H1 (cell line): ENCODE data around the gene KCTD19. TPM values are rescaled to one million over a fixed set of nuclear protein-coding genes. Genes with fewer than 3 reads are reported as not detected.

Experiments
- CTCF ChIA-PET: fragments of 300-600 bp; sonication (Branson Sonifier 250); formaldehyde crosslinking; loops from one replicate; lab custom pipeline; 2021; ENCODE audit not compliant: partially characterized antibody; lab: Charles Lee
- POLR2A ChIA-PET: fragments of 300-600 bp; sonication (Branson Sonifier 250); formaldehyde crosslinking; loops from one replicate; lab custom pipeline; 2021; ENCODE audit warnings: inconsistent platforms; ENCODE audit not compliant: partially characterized antibody; lab: Charles Lee
- DNase-seq, 2 experiments: peaks; one replicate each; pipeline versions ENCODE4 v3.0.0 to v3.0.0-alpha.2; 2010 to 2022; ENCODE audit warnings: low spot score in 2 of 2, low read depth in 1 of 2, mixed read lengths in 1 of 2
- FAIRE-seq: peaks from 2 replicates; lab custom pipeline; 2011; peaks lifted over from hg19 to GRCh38; lab: Jason Lieb, UNC
- H2AFZ ChIP-seq: 2 replicates; pipeline ENCODE4 v1.8.1; 2012; ENCODE audit warnings: low read length, inconsistent platforms
- H2AK5ac ChIP-seq: 2 replicates; pipeline ENCODE4 v1.6.1; 2013; ENCODE audit warnings: low read depth, low read length
- H2BK120ac ChIP-seq: replicated peaks from 2 replicates; pipeline ENCODE3; 2013; ENCODE audit warnings: low read depth, low read length, inconsistent platforms
- H2BK12ac ChIP-seq: 2 replicates; pipeline ENCODE4 v1.6.1; 2013; ENCODE audit warnings: low read depth, low read length
- H2BK15ac ChIP-seq: 2 replicates; pipeline ENCODE4 v1.6.1; 2013; ENCODE audit warnings: low read length
- H2BK20ac ChIP-seq: 2 replicates; pipeline ENCODE4 v1.6.1; 2013; ENCODE audit warnings: low read length
- H2BK5ac ChIP-seq: 2 replicates; pipeline ENCODE4 v1.6.1; 2013; ENCODE audit warnings: low read depth, low read length
- H3K14ac ChIP-seq: 2 replicates; pipeline ENCODE4 v1.6.1; 2013; ENCODE audit warnings: inconsistent platforms; ENCODE audit not compliant: insufficient read length
- H3K18ac ChIP-seq: 2 replicates; pipeline ENCODE4 v1.6.1; 2013; ENCODE audit warnings: low read length; ENCODE audit errors: extremely low read depth
- H3K23ac ChIP-seq: 2 replicates; pipeline ENCODE4 v1.6.1; 2013; ENCODE audit warnings: inconsistent platforms; ENCODE audit not compliant: insufficient read length
- H3K23me2 ChIP-seq: 2 replicates; pipeline ENCODE4 v1.6.1; 2013; ENCODE audit warnings: low read depth, low read length
- H3K27ac ChIP-seq: 2 replicates; pipeline ENCODE4 v1.6.1; 2011; ENCODE audit warnings: low read depth, low read length, inconsistent platforms
- H3K27me3 ChIP-seq, 4 experiments: replicated peaks in 1 of 4; 1 replicate in 1 of 4; 2 replicates in 3 of 4; pipeline versions ENCODE4 v1.6.1 to v1.8.1; 2011 to 2013; ENCODE audit warnings: low read length in 3 of 4, mild to moderate bottlenecking in 3 of 4, inconsistent platforms in 2 of 4, mixed read lengths in 2 of 4, moderate library complexity in 1 of 4; ENCODE audit not compliant: control insufficient read depth in 3 of 4, insufficient read depth in 3 of 4; ENCODE audit errors: extremely low read depth in 1 of 4
- H3K36me3 ChIP-seq, 4 experiments: 2 replicates each; pipeline versions ENCODE4 v1.6.1 to v1.8.1; 2011 to 2013; ENCODE audit warnings: mild to moderate bottlenecking in 4 of 4, low read length in 3 of 4, moderate library complexity in 2 of 4, control low read depth in 1 of 4, inconsistent platforms in 1 of 4; ENCODE audit not compliant: insufficient read depth in 4 of 4, control insufficient read depth in 2 of 4
- H3K4ac ChIP-seq: replicated peaks from 2 replicates; pipeline ENCODE3; 2013; ENCODE audit warnings: low read length, low read depth, mixed read lengths, inconsistent platforms; ENCODE audit not compliant: insufficient read length
- H3K4me1 ChIP-seq, 4 experiments: replicated peaks in 1 of 4; 1 replicate in 1 of 4; 2 replicates in 3 of 4; pipeline versions ENCODE4 v1.6.1 to v1.8.1; 2011 to 2013; ENCODE audit warnings: low read length in 3 of 4, inconsistent platforms in 2 of 4, mixed read lengths in 1 of 4; ENCODE audit not compliant: insufficient read depth in 4 of 4, control insufficient read depth in 3 of 4
- H3K4me2 ChIP-seq, 2 experiments: 2 replicates each; pipeline versions ENCODE4 v1.6.1 to v1.8.1; 2011 to 2013; ENCODE audit warnings: low read depth in 2 of 2, low read length in 2 of 2, control low read depth in 1 of 2, inconsistent platforms in 1 of 2, mild to moderate bottlenecking in 1 of 2; ENCODE audit not compliant: insufficient read depth in 1 of 2
- H3K4me3 ChIP-seq, 4 experiments: fragments of 200-600, 300-600 bp in 1 of 4; sonication (generic), shearing (Covaris generic), sonication (Bioruptor Twin) in 1 of 4; 2 replicates each; pipeline versions ENCODE4 v1.5.1 to v1.8.1; 2011 to 2016; ENCODE audit warnings: low read length in 4 of 4, low read depth in 3 of 4, control low read depth in 2 of 4, inconsistent platforms in 2 of 4, mild to moderate bottlenecking in 2 of 4, mixed read lengths in 1 of 4, moderate library complexity in 1 of 4; ENCODE audit not compliant: insufficient read depth in 2 of 4; ENCODE audit errors: extremely low read depth in 1 of 4
- H3K56ac ChIP-seq: replicated peaks from 2 replicates; pipeline ENCODE3; 2013; ENCODE audit warnings: low read depth, mild to moderate bottlenecking, mixed read lengths, low read length, inconsistent platforms; ENCODE audit not compliant: insufficient read length
- H3K79me1 ChIP-seq: 2 replicates; pipeline ENCODE4 v1.6.1; 2013; ENCODE audit warnings: low read depth, low read length, control low read depth
- H3K79me2 ChIP-seq, 2 experiments: 2 replicates each; pipeline versions ENCODE4 v1.6.1 to v1.8.1; 2012 to 2013; ENCODE audit warnings: low read length in 2 of 2, mild to moderate bottlenecking in 2 of 2, inconsistent platforms in 1 of 2; ENCODE audit not compliant: insufficient read depth in 2 of 2, control insufficient read depth in 1 of 2
- H3K9ac ChIP-seq, 4 experiments: replicated peaks in 1 of 4; 1 replicate in 1 of 4; 2 replicates in 3 of 4; pipeline versions ENCODE4 v1.6.1 to v1.8.1; 2011 to 2013; ENCODE audit warnings: low read depth in 3 of 4, low read length in 3 of 4, control low read depth in 2 of 4, mild to moderate bottlenecking in 2 of 4, moderate library complexity in 2 of 4, inconsistent platforms in 1 of 4; ENCODE audit errors: extremely low read depth in 1 of 4
- H3K9me3 ChIP-seq, 2 experiments: 2 replicates each; pipeline versions ENCODE4 v1.6.1 to v1.8.1; 2012 to 2013; ENCODE audit warnings: mild to moderate bottlenecking in 2 of 2, moderate library complexity in 2 of 2, control low read depth in 1 of 2, inconsistent platforms in 1 of 2, low read depth in 1 of 2, low read length in 1 of 2, mixed read lengths in 1 of 2; ENCODE audit not compliant: insufficient read depth in 2 of 2
- H4K20me1 ChIP-seq, 2 experiments: replicated peaks in 1 of 2; 2 replicates each; pipeline versions ENCODE3 to v1.8.1; 2011 to 2013; ENCODE audit warnings: inconsistent platforms in 2 of 2, low read length in 2 of 2, mild to moderate bottlenecking in 1 of 2; ENCODE audit not compliant: insufficient read depth in 2 of 2, control insufficient read depth in 1 of 2
- H4K5ac ChIP-seq: 2 replicates; pipeline ENCODE4 v1.6.1; 2013; ENCODE audit warnings: low read length, low read depth, mixed read lengths, inconsistent platforms; ENCODE audit not compliant: insufficient read length
- H4K8ac ChIP-seq: 2 replicates; pipeline ENCODE4 v1.8.0; 2013; ENCODE audit warnings: mild to moderate bottlenecking, moderate library complexity, low read length, inconsistent platforms; ENCODE audit not compliant: insufficient read depth; ENCODE audit errors: extremely low read depth
- H4K91ac ChIP-seq: replicated peaks from 2 replicates; pipeline ENCODE3; 2013; ENCODE audit warnings: low read length, mixed read lengths, inconsistent platforms; ENCODE audit not compliant: insufficient read length
- JUN ChIP-seq: IDR thresholded peaks from 2 replicates; pipeline ENCODE4 v1.6.1; 2011; ENCODE audit warnings: low read depth, mild to moderate bottlenecking, improper control_type of control experiment, low read length
- WGBS, 2 experiments: shearing (Covaris generic) in 1 of 2; methylation state at CpG; one replicate each; pipeline versions ENCODE4 v1.1.6 to v1.1.7; 2013 to 2015; ENCODE audit warnings: low lambda C conversion rate in 2 of 2, mixed read lengths in 2 of 2, inconsistent platforms in 1 of 2, low coverage in 1 of 2, missing lambda C conversion rate in 1 of 2; ENCODE audit not compliant: insufficient replicate concordance in 2 of 2, insufficient coverage in 1 of 2, insufficient read length in 1 of 2; ENCODE audit errors: extremely low coverage in 1 of 2, missing lambda C conversion rate in 1 of 2; 5-methylcytosine and 5-hydroxymethylcytosine counted together
- polyA plus RNA-seq, 7 experiments: library from polyadenylated mRNA; depleted of rRNA in 3 of 7; stranded (reverse) in 5 of 7; unstranded in 2 of 7; fragments of >200 nt in 5 of 7; fragments of 200-250 nt in 2 of 7; gene quantifications; 1 replicate in 5 of 7; 2 replicates in 1 of 7; 4 replicates in 1 of 7; pipeline versions ENCODE4 v1.2.1 to v1.2.3, GENCODE V29; 2011 to 2013; ENCODE audit warnings: missing spikeins in 2 of 7, mixed read lengths in 2 of 7
- total RNA-seq: library from RNA; stranded (reverse); fragmentation: NEBNext Ultra II Directional; extraction: Animal tissue kit (Norgen Biotek cat#: 25700); gene quantifications from 2 replicates; pipeline ENCODE4 v1.2.1, GENCODE V29; 2021

The KCTD19 gene
- total and polyA plus RNA-seq, 2 of the 8 experiments (the other 6 are each of a cell fraction or from before 2014, with no cell fraction given): 0.06 to 0.24 TPM

- Histone ChIP-seq H3K9ac (no peak overlapping the region), H3K27me3 (peaks cover 0 to 2% (median 0%) of the 10 kb centered on the region in 4 experiments; a peak in 1 of 7 replicates), H2AFZ (no peak overlapping the region), H4K8ac (no peak overlapping the region), H3K14ac (no peak overlapping the region), H3K27ac (no peak overlapping the region), H2BK5ac (no peak overlapping the region), H3K4me3 (no peak overlapping the region), H2BK12ac (no peak overlapping the region), H2BK15ac (no peak overlapping the region), H4K5ac (no peak overlapping the region), H3K79me1 (no peaks in the 10 kb centered on the region), H3K9me3 (no peaks in the 10 kb centered on the region; a peak in 1 of 4 replicates), H3K18ac (no peak overlapping the region), H2BK20ac (no peak overlapping the region), H3K4ac (no peak overlapping the region), H4K20me1 (no peaks in the 10 kb centered on the region), H3K4me2 (no peak overlapping the region), H2AK5ac (no peak overlapping the region), H4K91ac (no peak overlapping the region), H3K36me3 (no peaks in the 10 kb centered on the region), H3K79me2 (no peaks in the 10 kb centered on the region), H2BK120ac (no peak overlapping the region), H3K23ac (no peak overlapping the region), H3K56ac (no peak overlapping the region), H3K4me1 (no peaks in the 10 kb centered on the region), H3K23me2 (no peaks in the 10 kb centered on the region; the same call in 1 of the 2 replicates)
- no peak for DNase-seq
- no peak for FAIRE-seq
- WGBS, 2 experiments: 97% methylated on average over 5 of the region's 8 CpGs; no CpG with 5 or more reads in 1 of the 2 experiments
- POLR2A ChIA-PET: no interaction called here
- CTCF ChIA-PET: interaction anchor here (1.4 to 11.3 kb wide), 2 partner anchors 14 to 18 kb away, joined by 3 to 93 read pairs; no protein-coding TSS in a partner anchor
- no peak for TF ChIP-seq JUN
Measured at GRCh38 chr16:67302970-67303369, 23.6 kb downstream of the KCTD19 start.
